Mesenteric fat pad (tissue), 1 donor: Measurements from ENCODE around the gene KCNS1. TPM values are rescaled to one million over a fixed set of nuclear protein-coding genes. Genes with fewer than 3 reads are reported as not detected.
"Not testable (repeated sequence)": the region's sequence is repeated elsewhere in the genome, so short reads cannot be mapped to it uniquely, and the experiment has no call there.

Source experiments
- DNase-seq: peaks from one replicate; pipeline ENCODE4 v3.0.0-alpha.2; 2020; ENCODE audit warnings: low spot score
- total RNA-seq: library from RNA; stranded (reverse); fragmentation: NEBNext Ultra II Directional; extraction: Animal tissue kit (Norgen Biotek cat#: 25700); gene quantifications from one replicate; pipeline ENCODE4 v1.2.1, GENCODE V29; 2021
- donor health status: DM: yes; HTN: yes; CAD: no.

KCNS1 gene
- total RNA-seq, 1 donor from 2014 or later: not detected

DNA sequence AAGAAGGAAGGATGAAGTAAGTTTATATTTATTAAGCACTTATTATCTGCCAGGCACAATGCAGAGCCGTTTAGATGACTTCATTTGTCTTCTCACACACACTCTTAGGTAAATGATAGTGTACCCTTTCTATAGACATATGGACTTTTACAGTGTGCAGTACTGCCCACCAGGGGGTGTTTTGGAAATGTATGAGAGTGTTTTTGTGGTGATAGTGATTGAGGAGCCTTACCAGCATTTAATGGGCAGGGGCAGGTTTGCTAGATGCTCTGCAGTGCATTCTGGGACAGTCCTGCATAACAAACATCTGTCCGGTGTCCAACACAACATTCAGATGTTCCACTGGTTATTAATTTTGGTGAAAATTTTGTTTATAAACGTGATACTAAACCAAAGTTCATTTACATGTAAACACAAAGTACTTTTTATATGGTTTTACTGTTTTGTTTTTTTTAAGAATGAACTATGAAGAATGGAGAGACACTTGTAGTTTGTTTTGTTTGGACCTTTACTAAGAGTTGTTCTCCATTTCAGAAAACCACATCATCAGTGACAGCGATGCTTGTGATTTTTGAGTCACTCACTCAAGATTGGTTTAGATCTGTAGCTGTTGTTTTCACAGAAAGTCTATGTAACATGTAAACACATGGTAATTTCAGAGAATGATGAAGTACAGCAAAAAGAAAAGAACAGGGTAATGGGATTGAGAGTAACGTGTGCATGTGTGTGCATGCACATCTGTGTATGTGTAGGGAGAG is 19.9 kb downstream of the KCNS1 start:
- no peak for DNase-seq

DNA sequence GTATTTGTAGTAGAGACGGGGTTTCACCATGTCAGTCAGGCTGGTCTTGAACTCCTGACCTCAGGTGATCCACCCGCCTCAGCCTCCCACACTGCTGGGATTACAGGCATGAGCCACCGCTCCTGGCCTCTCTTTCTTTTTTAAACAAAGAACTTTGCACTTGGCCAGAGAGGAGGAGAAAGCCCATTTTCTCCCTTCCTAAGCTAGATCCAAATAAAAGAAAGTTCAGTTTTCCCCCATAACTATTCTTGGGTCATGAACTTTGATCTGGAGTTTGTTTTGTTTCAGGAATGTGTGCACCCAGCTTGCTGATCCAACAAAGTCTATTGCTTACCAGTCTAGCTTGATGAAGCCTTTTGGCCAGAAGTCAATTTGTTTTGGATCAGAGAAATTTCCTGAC is 23.4 kb downstream of the KCNS1 start:
- DNase-seq: no peak

DNA sequence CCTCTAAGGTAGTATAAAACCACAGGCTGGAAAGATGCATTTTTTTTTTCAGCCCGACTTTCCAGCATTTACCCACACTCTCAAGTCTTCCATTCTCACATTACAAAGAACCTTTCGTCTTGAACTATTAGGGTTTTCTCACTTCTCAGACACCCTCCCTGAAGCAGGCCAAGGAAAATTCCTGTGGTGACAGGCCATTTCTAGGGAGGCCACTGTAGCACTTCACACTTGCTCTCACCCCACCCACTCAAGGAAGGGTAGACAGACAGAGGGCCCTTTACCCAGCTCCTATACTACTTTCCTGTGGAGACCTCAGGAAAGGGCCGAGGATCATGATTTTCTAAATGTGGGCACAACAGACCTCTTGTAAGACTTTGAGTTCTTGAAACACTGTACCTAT is 27.7 kb downstream of the KCNS1 start:
- no peak for DNase-seq

DNA sequence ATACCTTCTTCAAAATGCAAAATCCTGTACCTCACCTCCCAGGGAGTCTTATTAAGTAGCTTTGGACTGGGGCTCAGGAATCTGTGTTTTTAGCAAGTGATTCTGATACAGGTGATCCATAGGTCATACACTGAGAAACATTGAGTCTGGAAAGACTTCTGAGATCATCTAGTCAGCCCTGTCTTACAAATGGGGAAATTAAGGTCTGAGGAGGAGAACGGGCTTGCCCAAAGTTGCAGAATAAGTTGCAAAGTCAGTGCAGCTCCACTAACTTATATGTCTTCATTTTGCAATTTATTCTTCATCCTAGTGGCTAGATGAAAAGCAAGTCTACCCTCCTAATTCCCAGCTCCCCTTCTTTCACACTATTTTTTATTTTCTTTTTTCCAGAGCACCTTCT is 28.9 kb downstream of the KCNS1 start:
- DNase-seq: no peak

DNA sequence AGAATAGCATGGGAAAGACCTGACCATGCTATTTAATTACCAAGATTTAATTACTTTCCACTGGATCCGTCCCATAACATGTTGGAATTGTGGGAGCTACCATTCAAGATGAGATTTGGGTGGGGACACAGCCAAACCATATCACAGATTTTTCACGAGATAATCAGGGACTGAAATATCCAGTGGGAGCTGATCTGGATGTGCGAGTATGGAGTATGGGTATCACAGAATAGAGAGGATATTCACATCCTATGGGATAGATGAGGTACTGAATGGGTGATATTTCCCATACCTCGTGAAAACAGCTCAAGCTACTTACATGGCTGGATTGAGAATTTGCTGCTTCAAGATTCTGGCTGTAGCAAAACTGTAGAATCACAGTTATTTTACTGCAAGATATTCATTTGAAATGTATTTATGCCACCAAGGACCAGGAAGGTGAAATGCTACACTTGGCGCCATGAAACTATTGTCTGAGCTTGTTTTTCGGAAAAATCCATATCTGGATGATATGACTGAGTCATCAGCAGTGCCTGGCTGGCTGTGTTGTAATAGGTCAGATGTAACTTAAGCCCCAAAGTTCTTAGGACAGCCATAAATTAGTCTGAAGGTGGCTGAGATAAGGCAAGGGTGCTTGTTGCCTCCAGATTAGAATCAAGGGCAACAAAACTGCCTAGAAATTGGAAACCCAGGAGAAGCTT is 29.8 kb downstream of the KCNS1 start:
- DNase-seq: no peak

DNA sequence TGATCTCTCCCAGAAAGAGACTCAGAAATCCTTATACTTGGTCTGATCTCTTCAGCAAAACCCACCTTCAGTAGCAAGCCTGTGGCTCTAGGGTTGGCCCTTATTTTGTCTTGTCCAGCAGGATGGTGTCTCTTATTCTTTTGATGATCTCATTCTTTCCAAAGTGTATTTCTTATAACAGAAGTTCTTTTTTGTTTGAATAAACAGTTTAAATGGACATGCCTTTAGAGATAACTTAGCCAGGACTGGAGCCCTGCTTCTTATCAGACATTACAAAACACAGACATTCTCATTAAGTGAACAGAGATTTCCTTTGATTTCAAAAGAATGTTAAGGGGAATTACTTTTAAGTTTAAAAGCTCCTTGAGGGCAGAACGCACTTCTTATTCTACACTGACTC is 31.7 kb downstream of the KCNS1 start:
- no peak for DNase-seq

DNA sequence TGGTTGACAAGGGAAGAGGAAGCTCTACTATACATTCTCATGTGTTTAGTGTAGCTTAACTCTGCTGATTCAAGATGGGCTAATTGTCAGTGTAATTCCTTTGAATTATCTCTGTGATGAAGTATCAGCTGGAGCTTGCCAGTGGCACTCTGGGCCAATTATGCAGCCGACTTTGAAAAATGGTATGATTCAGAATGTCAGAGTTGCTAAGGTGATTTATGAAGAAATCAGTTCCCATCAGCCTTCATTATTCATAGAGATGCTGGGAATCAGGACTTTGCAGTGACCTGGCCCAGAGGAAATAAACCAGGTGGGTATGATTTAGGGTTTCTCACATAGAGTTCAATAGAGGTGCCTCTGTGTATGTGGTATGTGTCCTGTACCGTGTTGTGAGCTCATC is 33.4 kb downstream of the KCNS1 start:
- no peak for DNase-seq

DNA sequence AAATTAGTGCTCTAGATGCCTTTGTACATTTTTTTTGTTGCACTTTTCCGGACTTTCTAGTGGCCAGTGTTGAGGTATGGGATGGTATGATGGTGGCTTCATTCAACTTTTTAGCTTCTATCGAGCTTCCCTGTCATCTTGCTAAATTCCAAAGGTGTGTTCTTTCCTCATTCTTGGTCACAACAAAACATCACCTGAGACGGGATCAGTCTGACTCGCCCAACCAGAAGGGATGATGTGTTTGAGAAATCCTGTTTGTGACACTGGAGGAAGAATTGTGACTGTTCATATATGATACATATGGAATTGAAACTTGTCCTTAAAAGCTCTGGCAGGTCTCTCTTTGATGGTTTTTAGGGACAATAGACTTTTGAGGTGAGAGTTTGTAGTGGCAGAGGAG is 33.8 kb downstream of the KCNS1 start:
- no peak for DNase-seq

DNA sequence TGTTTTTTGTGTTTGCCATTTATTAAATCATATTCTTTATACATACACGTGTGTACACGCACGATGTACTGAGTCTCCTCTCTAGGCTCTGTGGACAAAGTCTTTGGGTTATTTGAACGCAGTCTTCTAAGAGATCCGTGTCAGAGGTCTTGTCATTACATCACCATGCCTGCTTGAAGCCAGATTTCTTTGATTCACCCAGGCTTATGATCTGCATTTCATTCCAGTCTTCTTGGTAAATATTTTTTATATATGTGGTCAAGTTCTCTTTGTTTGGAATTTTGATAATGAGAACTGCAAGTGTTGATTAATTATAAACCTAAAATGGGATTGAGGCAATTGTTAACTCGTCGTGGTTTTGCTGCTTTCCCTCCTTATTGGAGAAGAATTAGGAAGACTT is 34.6 kb downstream of the KCNS1 start:
- no peak for DNase-seq

DNA sequence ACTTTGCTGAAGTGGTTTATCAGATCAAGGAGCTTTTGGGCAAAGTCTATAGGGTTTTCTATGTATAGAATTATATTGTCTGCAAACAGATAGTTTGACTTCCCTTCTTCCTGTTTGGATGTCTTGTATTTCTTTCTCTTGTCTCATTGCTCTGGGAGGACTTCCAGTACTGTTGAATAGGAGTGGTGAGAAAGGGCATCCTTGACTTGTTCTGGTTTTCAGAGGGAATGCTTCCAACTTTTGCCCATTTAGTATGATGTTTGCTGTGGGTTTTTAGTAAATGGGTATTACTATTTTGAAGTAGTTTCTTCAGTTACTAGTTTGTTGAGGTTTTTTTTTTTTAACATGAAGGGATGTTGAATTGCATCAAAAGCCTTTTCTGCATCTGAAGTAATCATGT is 36.1 kb downstream of the KCNS1 start:
- no peak for DNase-seq

DNA sequence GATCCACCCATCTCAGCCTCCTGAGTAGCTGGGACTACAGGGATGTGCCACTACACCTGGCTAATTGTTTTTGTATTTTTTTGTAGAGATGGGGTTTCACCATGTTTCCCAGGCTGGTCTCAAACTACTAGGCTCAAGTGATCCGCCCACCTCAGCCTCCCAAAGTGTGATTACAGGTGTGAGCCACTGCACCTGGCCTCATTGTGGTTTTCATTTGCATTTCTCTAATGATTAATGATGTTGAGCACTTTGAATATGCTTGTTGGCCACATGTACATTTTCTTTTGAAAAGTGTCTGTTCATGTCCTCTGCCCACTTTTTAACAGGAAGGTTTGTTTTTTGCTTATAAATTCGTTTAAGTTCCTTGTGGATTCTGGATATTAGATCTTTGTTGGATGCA is 37.8 kb downstream of the KCNS1 start:
- DNase-seq: not testable (repeated sequence)

DNA sequence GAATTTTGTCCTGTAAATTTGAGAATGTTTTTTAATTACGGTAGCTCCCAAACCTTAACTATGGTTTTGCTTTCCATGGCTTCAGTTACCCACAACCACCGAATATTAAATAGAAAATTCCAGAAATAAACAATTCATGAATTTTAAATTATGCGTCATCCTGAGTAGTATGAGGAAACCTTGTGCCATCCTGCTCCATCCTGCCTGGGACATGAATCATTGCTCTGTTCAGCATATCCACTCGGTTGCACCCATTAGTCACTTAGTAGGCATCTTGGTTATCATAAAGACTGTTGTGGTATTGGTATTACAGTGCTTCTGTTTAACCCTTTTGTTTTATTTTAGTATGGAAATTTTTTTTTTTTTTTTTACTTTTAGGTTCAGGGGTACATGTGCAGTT is 39.7 kb downstream of the KCNS1 start:
- no peak for DNase-seq

DNA sequence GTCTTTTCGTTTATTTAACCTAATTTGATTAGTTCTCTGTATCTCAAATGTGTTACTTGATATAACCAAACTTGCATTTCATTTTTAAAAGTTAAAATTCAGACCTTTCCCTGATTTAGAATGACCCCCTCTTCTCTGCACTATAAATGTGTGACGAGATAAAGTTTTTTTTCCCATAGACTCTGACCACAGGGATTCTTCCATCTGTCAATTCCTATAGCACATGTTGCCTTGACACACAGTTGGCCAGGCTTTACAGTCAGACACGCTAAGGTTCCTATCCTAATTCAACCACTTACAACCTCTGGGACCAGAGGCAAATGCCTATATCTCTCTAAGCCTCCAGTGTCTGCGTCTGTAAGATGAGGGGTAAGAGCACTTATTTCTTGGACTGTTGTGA is 40.6 kb downstream of the KCNS1 start:
- DNase-seq: no peak

DNA sequence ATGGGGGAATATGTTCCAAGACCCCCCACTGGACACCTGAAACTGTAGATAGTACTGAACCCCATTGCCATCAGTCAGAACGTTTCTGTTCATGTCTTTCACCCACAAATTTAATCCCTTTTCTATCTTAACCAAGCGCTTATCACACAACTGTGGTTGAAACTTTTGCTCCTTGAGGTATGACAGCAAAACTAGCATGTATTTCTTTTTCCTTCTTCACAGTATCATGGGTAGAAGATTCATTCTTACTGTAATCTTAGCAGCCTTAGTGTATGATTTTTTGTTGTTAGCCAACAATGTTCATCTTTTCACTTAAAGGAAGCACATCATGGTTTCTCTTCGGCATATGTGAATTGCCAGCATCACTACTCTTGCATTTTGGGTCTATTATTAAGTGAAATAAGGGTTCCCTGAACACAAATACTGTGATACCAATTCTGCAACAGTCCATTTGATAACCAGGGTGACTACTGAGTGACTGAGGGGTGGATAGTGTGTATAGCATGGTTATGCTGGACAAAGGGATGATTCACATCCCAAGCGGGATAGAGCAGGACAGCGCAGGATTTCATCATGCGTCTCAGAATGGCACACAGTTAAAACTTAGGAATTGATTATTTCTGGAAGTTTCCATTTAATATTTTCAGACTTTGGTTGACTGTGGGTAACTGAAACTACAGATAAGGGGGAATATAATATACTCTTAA is 41.8 kb downstream of the KCNS1 start:
- no peak for DNase-seq

DNA sequence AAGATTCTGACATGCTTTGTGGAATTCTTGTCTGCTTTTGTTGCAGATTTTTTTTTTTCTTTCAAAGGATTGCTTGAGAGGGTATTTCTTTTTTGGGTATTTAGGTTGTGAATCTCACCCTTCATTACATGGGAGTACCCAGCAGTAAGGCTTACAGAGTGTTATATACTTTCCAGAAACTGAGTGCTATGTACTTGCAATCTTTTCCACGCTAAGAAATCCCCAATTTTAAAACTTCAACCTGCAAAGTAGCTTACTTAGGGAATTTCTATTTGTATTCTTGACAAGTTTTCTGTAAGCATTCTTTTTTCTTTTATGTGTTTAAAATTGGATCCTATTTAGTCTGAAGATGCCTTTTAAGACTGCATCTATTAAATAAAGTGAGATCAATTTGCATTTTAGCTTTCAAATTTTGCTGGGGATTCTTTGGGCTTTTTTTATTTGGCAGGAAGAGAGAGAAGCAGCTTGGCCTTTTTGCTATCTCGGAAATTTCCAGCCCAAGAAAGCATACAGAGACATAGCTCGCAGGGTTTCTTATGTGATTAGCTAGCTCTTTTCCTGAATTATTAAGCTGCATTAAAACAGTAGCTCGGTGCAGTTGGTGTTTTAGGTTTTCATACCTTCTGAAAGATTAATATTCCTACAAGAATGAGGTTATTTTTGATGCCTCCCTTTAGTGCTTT is 42.6 kb downstream of the KCNS1 start:
- no peak for DNase-seq

DNA sequence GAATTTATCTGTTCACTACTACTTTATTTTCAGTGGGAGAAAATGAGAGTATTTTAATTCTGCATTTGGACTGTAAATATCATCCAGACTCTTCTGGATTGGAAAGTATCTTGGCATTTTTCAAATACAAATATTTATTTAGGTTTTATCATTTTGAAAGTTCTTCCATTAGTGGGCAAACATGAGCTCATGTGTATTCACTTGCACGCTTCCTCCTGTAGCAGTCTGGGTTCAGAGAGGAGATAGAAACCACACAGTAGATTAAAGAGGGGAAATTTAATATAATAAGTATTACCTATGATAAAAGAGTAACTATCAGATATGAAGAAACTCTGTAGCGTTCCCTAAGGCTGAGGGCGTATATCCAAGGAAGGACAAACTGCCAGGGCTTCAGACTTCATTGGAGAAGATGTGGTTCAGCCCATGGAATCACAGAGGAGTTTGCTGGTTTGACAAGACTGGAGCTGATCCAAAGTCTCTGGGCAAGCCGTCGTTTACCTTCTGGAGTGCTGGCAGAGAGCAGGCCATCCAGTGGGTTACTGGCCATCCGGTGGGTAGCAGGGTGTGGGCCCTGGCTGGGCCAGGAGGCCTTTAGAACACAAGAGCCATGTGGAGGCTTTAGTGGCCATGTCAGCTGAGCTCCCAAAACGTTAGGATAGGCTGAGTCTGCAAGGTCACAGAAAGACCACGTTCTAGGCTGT is 44.3 kb downstream of the KCNS1 start:
- DNase-seq: no peak

DNA sequence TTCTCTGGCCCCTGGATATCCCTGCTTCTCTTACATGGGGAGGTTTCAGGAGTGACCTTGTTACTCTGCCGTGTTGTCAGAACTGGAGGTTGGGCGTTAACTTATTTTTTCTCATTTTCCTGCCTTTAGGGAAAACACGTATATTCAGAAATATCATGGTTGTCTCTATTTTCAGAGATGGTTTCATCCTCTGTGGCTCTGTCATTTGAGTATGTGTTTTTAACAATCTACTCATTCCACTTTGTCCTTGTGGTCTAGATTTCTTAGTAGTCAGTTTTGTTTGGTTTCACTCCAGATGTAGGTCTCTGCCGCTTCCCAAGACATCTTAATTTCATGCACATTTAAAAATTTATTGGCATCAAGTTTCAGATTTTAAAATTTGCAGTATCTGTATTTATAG is 45.9 kb downstream of the KCNS1 start:
- no peak for DNase-seq

DNA sequence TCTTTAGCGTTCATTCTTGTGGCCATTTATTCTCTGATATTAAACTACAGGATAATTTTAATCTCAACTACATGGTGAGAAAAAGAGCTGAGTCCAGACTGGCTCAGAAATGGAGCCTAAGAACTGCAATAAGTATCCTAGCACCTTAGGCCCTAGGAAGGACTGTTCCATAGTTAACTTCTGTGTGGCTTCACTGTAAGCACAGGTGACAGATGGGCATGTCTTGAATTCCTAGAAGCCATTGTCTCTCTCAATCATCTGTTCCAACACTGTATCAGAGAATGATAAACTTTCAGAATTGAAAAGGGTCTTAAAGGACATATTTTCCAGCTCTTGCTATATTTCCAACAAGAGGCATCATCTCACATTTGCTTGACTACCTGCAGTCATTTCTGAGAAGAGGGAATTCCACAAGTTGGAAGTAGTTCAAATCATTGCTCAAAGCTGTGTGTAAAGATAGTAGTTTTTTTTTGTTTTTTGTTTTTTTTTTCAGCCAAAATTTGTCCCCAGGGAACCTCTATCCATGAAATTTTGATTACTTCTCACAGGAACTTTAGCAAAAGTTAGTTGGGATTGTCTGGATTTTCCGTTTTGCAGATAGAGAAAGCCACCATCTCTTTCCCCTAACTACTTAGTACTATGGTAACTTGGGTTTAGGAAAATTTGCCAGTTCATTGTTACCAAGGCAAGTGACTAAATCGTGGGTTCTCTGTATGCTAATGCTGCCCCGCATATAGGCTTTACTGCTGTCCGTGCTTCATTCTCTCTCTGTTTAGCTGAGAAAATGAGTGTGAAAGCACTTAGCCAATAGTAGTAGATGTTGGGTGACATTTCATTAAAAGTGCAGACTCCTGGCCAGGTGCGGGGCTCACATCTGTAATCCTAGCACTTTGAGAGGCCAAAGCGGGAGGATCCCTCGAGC is 47.2 kb downstream of the KCNS1 start:
- DNase-seq: no peak

DNA sequence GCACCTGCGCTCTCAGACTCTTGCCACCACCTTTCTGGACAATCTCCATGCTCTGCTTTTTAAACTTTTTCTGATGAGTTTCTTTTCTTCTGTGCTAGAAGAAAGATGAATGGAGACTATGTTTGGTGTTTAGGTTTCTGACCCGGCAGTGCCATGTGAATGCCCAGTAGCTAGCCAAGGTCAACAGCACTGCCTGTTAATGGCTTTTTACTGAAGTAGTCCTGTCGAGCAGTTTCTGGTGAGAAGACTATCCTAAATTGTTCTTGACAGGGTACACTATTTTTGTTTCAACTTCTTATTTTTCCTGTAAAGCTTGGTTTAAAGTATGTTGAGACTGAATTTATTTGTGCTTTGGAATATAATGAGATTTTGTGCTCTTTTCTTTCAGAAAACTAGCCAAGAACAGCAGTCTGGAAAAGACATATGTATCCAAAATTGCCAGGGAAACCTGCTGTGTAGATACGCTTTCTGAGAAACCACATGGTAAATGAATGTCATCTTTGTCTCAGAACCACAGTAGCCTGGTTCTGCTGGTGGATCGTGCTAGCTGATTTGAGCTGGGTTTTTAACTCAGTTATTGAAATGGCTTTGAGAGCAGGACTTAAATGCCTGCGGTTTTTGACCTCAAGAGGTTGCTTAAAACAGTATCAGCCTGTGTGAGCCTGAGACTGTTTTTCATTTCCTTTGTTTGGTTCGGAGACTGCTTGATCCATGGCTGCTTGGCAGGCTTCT is 48.1 kb downstream of the KCNS1 start:
- no peak for DNase-seq
